Ovary (tissue), 9 donors: Measurements from ENCODE around the gene BMPR1A. TPM values are rescaled to one million over a fixed set of nuclear protein-coding genes. Genes with fewer than 3 reads are reported as not detected.
"Not testable (repeated sequence)": the region's sequence is repeated elsewhere in the genome, so short reads cannot be mapped to it uniquely, and the experiment has no call there.

Experiments
- DNase-seq, 5 donors: peaks; one replicate each; pipeline ENCODE4 v3.0.0-alpha.2; 2019 to 2020
- H3K27ac ChIP-seq, 2 donors: fragments of 200-600 bp; one replicate each; pipeline versions ENCODE4 v1.5.1 to v1.8.0; 2019 to 2022
- H3K27me3 ChIP-seq: fragments of 200-600 bp; one replicate; pipeline ENCODE4 v1.8.0; 2022
- H3K36me3 ChIP-seq: fragments of 200-600 bp; sonication (generic); one replicate; pipeline ENCODE4 v1.5.1; 2019
- H3K4me1 ChIP-seq: one replicate; pipeline ENCODE4 v1.8.1; 2013; ENCODE audit warnings: mild to moderate bottlenecking, moderate library complexity; ENCODE audit not compliant: insufficient read depth
- H3K4me3 ChIP-seq: fragments of 200-600 bp; sonication (generic); one replicate; pipeline ENCODE4 v1.5.1; 2017
- H3K9me3 ChIP-seq, 2 donors: fragments of 200-600 bp in 1 of 2; sonication (generic) in 1 of 2; one replicate each; pipeline versions ENCODE4 v1.5.1 to v1.8.1; 2013 to 2019; ENCODE audit warnings: mild to moderate bottlenecking in 1 of 2, moderate library complexity in 1 of 2
- EP300 ChIP-seq: sonication (generic); formaldehyde crosslinking; IDR thresholded peaks from one replicate; pipeline ENCODE4 v1.6.1; 2017; ENCODE audit warnings: antibody characterized with exemption
- POLR2A ChIP-seq: fragments of 450-650 bp; IDR thresholded peaks from one replicate; pipeline ENCODE4 v1.6.1; 2017; ENCODE audit warnings: antibody characterized with exemption, mild to moderate bottlenecking, moderate library complexity
- WGBS, 3 donors: extraction: QIAGEN DNeasy Blood & Tissue Kit in 1 of 3; methylation state at CpG; one replicate each; pipeline versions ENCODE4 v1.1.5 to v1.1.7; 2013 to 2017; 5-methylcytosine and 5-hydroxymethylcytosine counted together
- intact Hi-C, 4 donors: fragments of 100-400 bp; cut with DNase I; formaldehyde crosslinking; loops; one replicate each; pipeline versions ENCODE4 v1.11.0 to v1.15.1; 2022 to 2023
- polyA plus RNA-seq, 2 donors: library from polyadenylated mRNA; stranded (reverse); fragments of 200-250 nt in 1 of 2; fragments of 350-450 nt in 1 of 2; fragmentation: Illumina TruSeq in 1 of 2; extraction: RNeasy Lipid Tissue Mini Kit (QIAGEN cat#74804) in 1 of 2; gene quantifications; one replicate each; pipeline ENCODE4 v1.2.3, GENCODE V29; 2013 to 2014
- total RNA-seq, 7 donors: library from RNA; depleted of rRNA in 2 of 7; stranded (reverse); fragments of >200 nt in 2 of 7; fragmentation: NEBNext Ultra II Directional in 3 of 7; extraction: Animal tissue kit (Norgen Biotek cat#: 25700) in 3 of 7; gene quantifications; one replicate each; pipeline versions ENCODE4 v1.1.0 to v1.2.4, GENCODE V29; 2016 to 2023
- TF ChIP-seq, protein P1 (sequence below), 3 donors: fragments of 450-650 bp in 2 of 3; fragments of 200-600 bp in 1 of 3; IDR thresholded peaks; one replicate each; pipeline versions ENCODE4 v1.5.1 to v1.8.0; 2016 to 2022; ENCODE audit warnings: antibody characterized with exemption in 3 of 3, mild to moderate bottlenecking in 1 of 3
- donor health status: DM: no; HTN: no; CAD: no; lungs with moderate emphysema.
- donor health status: DM: no; HTN: no; CAD: no.
- donor health status: Bipolar disorder and iron deficiency.
- donor health status: DM: yes; HTN: yes; CAD: no.
- donor health status: DM: no; HTN: no; CAD: no.
- donor health status: DM: yes; HTN: yes; CAD: no.

BMPR1A gene
- total and polyA plus RNA-seq, 9 donors = 19.0 to 77.9 (median 55.8) TPM

DNA sequence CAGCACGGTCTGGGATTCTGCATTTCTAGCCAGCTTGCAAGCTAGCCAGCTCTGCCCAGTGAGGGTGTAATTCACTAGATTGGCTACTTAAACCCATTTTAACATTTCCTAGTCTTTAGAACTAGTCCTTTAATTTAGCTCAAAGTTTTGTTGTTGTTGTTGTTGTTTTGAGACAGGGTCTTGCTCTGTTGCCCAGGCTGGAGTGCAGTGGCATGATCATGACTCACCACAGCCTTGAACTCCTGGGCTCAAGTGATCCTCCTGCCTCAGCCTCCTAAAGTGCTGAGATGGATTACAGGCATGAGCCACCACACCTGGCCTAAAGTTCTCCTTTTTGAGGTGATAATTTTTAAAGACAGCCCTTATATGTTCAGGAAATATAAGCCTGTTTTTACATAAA, 94.1 kb downstream of the BMPR1A start:
- WGBS, 3 donors = 93 to 100% (median 100%) methylated on average over 1 of the region's 1 CpG
- no peaks in the 10 kb centered on the region for H3K36me3 ChIP-seq
- TF ChIP-seq, protein P1, sequence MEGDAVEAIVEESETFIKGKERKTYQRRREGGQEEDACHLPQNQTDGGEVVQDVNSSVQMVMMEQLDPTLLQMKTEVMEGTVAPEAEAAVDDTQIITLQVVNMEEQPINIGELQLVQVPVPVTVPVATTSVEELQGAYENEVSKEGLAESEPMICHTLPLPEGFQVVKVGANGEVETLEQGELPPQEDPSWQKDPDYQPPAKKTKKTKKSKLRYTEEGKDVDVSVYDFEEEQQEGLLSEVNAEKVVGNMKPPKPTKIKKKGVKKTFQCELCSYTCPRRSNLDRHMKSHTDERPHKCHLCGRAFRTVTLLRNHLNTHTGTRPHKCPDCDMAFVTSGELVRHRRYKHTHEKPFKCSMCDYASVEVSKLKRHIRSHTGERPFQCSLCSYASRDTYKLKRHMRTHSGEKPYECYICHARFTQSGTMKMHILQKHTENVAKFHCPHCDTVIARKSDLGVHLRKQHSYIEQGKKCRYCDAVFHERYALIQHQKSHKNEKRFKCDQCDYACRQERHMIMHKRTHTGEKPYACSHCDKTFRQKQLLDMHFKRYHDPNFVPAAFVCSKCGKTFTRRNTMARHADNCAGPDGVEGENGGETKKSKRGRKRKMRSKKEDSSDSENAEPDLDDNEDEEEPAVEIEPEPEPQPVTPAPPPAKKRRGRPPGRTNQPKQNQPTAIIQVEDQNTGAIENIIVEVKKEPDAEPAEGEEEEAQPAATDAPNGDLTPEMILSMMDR (IDR thresholded peaks at IDR 0.05) = no peak
- TF ChIP-seq EP300 (no peak), POLR2A (no peak)
- no peaks in the 10 kb centered on the region for H3K27me3 ChIP-seq
- no peaks in the 10 kb centered on the region for H3K4me1 ChIP-seq
- DNase-seq = no peak
- no peaks in the 10 kb centered on the region for H3K9me3 ChIP-seq
- H3K27ac ChIP-seq = no peak overlapping the region
- no peak overlapping the region for H3K4me3 ChIP-seq
- intact Hi-C loops = no loop called here

DNA sequence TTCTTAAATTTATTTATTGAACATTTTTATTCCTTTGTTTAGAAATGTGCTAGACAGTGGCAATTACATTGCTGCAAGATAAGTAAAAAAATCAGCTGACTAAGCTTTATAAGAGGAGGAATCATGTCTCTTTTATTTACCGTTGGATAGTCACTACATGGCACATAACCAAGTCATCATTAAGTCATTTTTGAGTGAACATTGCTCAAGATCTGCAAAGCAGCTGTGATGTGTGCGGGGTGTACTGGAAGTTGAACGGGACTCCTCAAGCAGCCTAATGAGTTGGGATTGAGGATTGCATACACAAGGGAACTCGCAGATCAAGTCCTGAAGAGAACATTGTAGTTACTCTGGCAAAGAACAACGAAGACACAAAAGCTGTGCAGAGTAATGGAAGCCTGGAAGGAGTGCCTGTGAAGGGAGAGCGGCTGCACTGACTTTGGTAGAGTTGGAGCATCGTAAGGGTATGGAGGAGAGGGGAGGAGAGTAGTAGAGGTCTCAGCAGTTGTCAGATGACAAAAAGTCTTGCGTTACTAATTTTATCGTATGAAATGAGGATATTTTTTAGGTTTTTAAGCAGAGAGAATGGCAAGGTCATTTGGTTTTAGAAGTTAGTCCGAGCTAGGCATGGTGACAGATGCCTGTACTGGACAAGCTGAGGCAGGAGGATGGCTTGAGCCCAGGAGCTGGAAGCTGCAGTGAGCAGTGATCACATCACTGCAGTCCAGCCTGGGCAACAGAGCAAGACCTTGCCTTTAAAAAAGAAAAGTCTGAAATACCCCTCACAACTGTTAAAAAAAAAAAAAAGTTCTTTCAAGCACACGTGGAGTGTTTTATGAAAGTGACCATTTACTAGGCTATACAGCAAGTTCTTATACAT, 95.1 kb downstream of the BMPR1A start:
- 72 to 82% (median 80%) methylated on average over 11 of the region's 11 CpGs for WGBS, 3 donors
- H3K9me3 ChIP-seq = no peaks in the 10 kb centered on the region
- DNase-seq = no peak
- no peaks in the 10 kb centered on the region for H3K4me1 ChIP-seq
- TF ChIP-seq, protein P1 (IDR thresholded peaks at IDR 0.05) = no peak
- no peak for TF ChIP-seq EP300
- TF ChIP-seq POLR2A = no peak
- no peaks in the 10 kb centered on the region for H3K36me3 ChIP-seq
- intact Hi-C loops = no loop called here
- no peak overlapping the region for H3K27ac ChIP-seq
- H3K27me3 ChIP-seq = no peaks in the 10 kb centered on the region
- H3K4me3 ChIP-seq = no peak overlapping the region

DNA sequence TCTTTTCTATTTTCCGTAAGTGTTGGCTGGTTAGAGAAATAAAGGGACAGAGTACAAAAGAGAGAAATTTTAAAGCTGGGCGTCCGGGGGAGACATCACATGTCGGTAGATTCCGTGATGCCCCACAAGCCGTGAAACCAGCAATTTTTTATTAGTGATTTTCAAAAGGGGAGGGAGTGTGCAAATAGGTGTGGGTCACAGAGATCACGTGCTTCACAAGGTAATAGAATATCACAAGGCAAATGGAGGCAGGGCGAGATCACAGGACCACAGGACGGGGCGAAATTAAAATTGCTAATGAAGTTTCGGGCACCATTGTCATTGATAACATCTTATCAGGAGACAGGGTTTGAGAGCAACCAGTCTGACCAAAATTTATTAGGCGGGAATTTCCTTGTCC, 97.2 kb downstream of the BMPR1A start:
- DNase-seq, H3K27me3 ChIP-seq, H3K9me3 ChIP-seq, H3K27ac ChIP-seq, H3K36me3 ChIP-seq, H3K4me3 ChIP-seq, intact Hi-C loops, H3K4me1 ChIP-seq: not testable (repeated sequence)
- WGBS, 3 donors = 94 to 97% (median 96%) methylated on average over 12 of the region's 12 CpGs

DNA sequence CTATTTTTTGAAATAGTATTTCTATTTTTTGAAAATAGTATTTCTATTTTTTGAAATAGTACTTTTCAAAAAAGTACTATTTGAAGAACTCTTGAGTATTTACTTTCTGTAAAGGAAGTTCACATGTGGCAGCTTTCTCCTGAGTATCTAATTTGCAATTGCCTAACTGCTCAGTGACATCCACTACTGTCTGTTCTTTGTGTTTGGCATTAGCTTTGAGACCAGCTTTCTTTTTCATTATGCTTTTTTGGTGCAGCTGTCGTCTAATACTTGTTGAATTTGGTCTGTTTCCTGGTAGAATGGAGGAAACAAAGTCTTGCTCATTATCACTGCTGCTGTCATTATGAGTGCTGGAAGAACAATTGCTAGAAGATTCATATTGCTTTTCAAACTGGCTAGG, 99.1 kb downstream of the BMPR1A start:
- no peaks in the 10 kb centered on the region for H3K4me1 ChIP-seq
- no peak overlapping the region for H3K27ac ChIP-seq
- H3K36me3 ChIP-seq = no peaks in the 10 kb centered on the region
- DNase-seq = no peak
- no peaks in the 10 kb centered on the region for H3K27me3 ChIP-seq
- WGBS, 3 donors = 45 to 68% (median 52%) methylated on average over 1 of the region's 1 CpG
- H3K4me3 ChIP-seq = no peak overlapping the region
- intact Hi-C loops = no loop called here
- TF ChIP-seq POLR2A (no peak), EP300 (no peak)
- TF ChIP-seq, protein P1 (IDR thresholded peaks at IDR 0.05) = no peak
- no peaks in the 10 kb centered on the region for H3K9me3 ChIP-seq

DNA sequence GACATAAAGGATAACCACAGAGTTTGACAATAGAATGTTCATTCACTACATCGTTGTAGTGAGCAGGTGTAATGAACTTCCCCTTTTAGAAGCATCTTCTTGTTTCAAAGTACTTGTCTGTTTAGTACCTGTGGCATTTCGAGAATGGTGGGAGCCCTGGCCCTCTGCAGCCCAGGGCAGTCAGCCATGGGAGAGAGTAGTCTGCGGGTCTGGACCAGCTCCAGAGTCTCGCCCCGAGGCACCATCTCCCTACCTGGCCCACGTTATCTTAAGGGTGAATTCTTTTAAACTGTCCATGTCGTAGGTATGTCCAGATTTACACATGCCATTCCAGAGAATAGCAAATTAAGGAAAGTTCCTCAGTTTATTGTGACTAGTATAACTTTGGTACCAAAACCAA, 99.7 kb downstream of the BMPR1A start:
- Histone ChIP-seq H3K36me3 (no peaks in the 10 kb centered on the region), H3K27me3 (no peaks in the 10 kb centered on the region), H3K4me3 (no peak overlapping the region), H3K4me1 (no peaks in the 10 kb centered on the region), H3K27ac (no peak overlapping the region), H3K9me3 (no peaks in the 10 kb centered on the region)
- TF ChIP-seq POLR2A = no peak
- TF ChIP-seq, protein P1 (IDR thresholded peaks at IDR 0.05) = no peak
- no peak for TF ChIP-seq EP300
- intact Hi-C loops = no loop called here
- DNase-seq = no peak
- WGBS, 3 donors = 90 to 94% (median 92%) methylated on average over 7 of the region's 7 CpGs
